A549 (cell line): Measurements from ENCODE around the gene TNFAIP2.

ENCODE experiments used
- JUN ChIP-seq, 2 experiments: fragments of >200 bp; sonication (Bioruptor Twin); formaldehyde crosslinking; IDR thresholded peaks; 2 replicates in 1 of 2; 3 replicates in 1 of 2; pipeline ENCODE4 v1.6.1; 2016 to 2017
- PHF8 ChIP-seq: fragments of 200-600 bp; sonication (generic); IDR thresholded peaks from 2 replicates; pipeline ENCODE4 v1.6.1; 2016; ENCODE audit warnings: low read depth, mild to moderate bottlenecking, antibody characterized with exemption, moderate library complexity, borderline replicate concordance
- RFX5 ChIP-seq: fragments of 450-650 bp; IDR thresholded peaks from 2 replicates; pipeline ENCODE4 v1.7.1; 2014; ENCODE audit warnings: antibody characterized with exemption, mild to moderate bottlenecking, moderate library complexity
- TF ChIP-seq, protein P1 (sequence below): fragments of >200 bp; sonication (Bioruptor Twin); formaldehyde crosslinking; IDR thresholded peaks from 3 replicates; pipeline ENCODE4 v1.5.1; 2016
- TF ChIP-seq, protein P2 (sequence below): fragments of 200-600 bp; sonication (generic); IDR thresholded peaks from 2 replicates; pipeline ENCODE4 v1.6.1; 2016; ENCODE audit warnings: antibody characterized with exemption, mild to moderate bottlenecking, moderate library complexity

DNA sequence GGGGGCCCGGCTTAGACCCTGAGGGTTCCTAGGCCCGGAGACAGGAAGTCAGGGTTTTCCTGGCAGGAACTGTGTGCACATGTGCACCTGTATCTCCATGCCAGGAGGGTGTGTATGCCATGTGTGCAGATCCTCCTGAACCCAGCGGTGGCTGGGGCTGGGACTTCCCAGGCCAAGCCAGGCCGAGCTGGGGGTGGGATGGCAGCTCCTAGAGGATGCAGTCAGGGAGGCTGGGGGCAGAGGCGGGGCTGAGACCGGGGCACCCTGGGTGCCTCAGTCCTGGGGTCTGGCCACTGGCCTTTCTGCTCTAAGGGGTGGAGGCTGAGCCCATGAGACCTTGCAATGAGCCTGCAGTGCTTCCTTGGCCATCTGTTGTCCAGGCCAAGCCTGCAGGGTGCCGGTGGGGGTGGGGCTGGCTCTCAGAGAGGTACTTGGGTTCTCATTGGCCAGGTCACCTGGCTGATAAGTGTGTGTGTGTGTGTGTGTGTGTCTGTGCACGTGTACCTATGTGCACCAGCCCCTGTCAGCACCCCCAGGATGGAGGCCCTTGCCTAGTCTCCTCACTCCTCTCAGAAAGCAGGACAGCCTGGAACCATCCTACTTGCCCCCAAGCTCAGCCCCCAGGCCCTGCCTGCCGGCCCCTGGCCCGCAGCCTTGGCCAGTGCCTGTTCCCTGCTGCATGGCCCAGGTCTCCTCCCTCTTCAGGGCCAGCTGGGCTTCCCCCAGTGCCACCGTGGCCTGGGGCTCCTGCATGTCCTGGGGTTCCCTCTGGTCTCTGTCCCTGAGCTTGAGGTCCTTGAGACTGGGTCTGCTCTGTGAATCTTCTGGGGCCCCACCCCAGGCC lies 10.6 kb upstream of the TNFAIP2 start:
- TF ChIP-seq, protein P1, sequence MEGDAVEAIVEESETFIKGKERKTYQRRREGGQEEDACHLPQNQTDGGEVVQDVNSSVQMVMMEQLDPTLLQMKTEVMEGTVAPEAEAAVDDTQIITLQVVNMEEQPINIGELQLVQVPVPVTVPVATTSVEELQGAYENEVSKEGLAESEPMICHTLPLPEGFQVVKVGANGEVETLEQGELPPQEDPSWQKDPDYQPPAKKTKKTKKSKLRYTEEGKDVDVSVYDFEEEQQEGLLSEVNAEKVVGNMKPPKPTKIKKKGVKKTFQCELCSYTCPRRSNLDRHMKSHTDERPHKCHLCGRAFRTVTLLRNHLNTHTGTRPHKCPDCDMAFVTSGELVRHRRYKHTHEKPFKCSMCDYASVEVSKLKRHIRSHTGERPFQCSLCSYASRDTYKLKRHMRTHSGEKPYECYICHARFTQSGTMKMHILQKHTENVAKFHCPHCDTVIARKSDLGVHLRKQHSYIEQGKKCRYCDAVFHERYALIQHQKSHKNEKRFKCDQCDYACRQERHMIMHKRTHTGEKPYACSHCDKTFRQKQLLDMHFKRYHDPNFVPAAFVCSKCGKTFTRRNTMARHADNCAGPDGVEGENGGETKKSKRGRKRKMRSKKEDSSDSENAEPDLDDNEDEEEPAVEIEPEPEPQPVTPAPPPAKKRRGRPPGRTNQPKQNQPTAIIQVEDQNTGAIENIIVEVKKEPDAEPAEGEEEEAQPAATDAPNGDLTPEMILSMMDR: no peak
- TF ChIP-seq RFX5: no peak
- TF ChIP-seq, protein P2, sequence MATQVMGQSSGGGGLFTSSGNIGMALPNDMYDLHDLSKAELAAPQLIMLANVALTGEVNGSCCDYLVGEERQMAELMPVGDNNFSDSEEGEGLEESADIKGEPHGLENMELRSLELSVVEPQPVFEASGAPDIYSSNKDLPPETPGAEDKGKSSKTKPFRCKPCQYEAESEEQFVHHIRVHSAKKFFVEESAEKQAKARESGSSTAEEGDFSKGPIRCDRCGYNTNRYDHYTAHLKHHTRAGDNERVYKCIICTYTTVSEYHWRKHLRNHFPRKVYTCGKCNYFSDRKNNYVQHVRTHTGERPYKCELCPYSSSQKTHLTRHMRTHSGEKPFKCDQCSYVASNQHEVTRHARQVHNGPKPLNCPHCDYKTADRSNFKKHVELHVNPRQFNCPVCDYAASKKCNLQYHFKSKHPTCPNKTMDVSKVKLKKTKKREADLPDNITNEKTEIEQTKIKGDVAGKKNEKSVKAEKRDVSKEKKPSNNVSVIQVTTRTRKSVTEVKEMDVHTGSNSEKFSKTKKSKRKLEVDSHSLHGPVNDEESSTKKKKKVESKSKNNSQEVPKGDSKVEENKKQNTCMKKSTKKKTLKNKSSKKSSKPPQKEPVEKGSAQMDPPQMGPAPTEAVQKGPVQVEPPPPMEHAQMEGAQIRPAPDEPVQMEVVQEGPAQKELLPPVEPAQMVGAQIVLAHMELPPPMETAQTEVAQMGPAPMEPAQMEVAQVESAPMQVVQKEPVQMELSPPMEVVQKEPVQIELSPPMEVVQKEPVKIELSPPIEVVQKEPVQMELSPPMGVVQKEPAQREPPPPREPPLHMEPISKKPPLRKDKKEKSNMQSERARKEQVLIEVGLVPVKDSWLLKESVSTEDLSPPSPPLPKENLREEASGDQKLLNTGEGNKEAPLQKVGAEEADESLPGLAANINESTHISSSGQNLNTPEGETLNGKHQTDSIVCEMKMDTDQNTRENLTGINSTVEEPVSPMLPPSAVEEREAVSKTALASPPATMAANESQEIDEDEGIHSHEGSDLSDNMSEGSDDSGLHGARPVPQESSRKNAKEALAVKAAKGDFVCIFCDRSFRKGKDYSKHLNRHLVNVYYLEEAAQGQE: no peak
- TF ChIP-seq JUN (IDR thresholded peaks at IDR 0.05): no peak
- no peak for TF ChIP-seq PHF8
